GM18870 (cell line): ENCODE data around the gene MATN4.

Source experiments
- ATAC-seq: cut with Tn5 transposase; IDR thresholded peaks from one replicate; pipeline ENCODE4 v1.9.1; 2021; ENCODE audit warnings: moderate library complexity; ENCODE audit not compliant: unreplicated experiment

Gene MATN4

GRCh38 chr20:45293041-45294002, 14.8 kb downstream of the MATN4 start:
- no peak for ATAC-seq

- ATAC-seq, result no peak
These were observed 15.8 kb downstream of the MATN4 start for GRCh38 chr20:45292343-45292742.

- ATAC-seq, result no peak
These were observed 16.6 kb downstream of the MATN4 start for GRCh38 chr20:45291526-45291925.

- no peak for ATAC-seq
These were observed 17.3 kb downstream of the MATN4 start for GRCh38 chr20:45290677-45291355.

- no peak for ATAC-seq
These were observed 18.0 kb downstream of the MATN4 start for GRCh38 chr20:45289942-45290676.

- no peak for ATAC-seq
These were observed 19.2 kb downstream of the MATN4 start for GRCh38 chr20:45288860-45289259.

- ATAC-seq, result no peak
These were observed 19.7 kb downstream of the MATN4 start for GRCh38 chr20:45288376-45288775.

- no peak for ATAC-seq
These were observed 24.5 kb downstream of the MATN4 start for GRCh38 chr20:45283551-45284057.

GRCh38 chr20:45282700-45283550, 25.2 kb downstream of the MATN4 start:
- no peak for ATAC-seq

GRCh38 chr20:45279992-45280391, 28.1 kb downstream of the MATN4 start:
- ATAC-seq, result no peak

- ATAC-seq, result no peak
These were observed 32.8 kb downstream of the MATN4 start for GRCh38 chr20:45275338-45275737.

GRCh38 chr20:45269754-45270270, 38.3 kb downstream of the MATN4 start:
- no peak for ATAC-seq

GRCh38 chr20:45269056-45269455, 39.0 kb downstream of the MATN4 start:
- ATAC-seq, result no peak

- no peak for ATAC-seq
These were observed 39.6 kb downstream of the MATN4 start for GRCh38 chr20:45268531-45268930.

- ATAC-seq, result no peak
These were observed 41.1 kb downstream of the MATN4 start for GRCh38 chr20:45266977-45267376.

- ATAC-seq, result no peak
These were observed 44.4 kb downstream of the MATN4 start for GRCh38 chr20:45263556-45264266.

GRCh38 chr20:45258664-45259063, 49.4 kb downstream of the MATN4 start:
- no peak for ATAC-seq

GRCh38 chr20:45258259-45258658, 49.8 kb downstream of the MATN4 start:
- no peak for ATAC-seq

- ATAC-seq, result no peak
These were observed 50.4 kb downstream of the MATN4 start for GRCh38 chr20:45257711-45258110.
